HepG2 (cell line): ENCODE results near the gene ERBB3. TPM values are rescaled to one million over a fixed set of nuclear protein-coding genes. Genes with fewer than 3 reads are reported as not detected.

ENCODE experiments used
- ATAC-seq: fragments of 200-7000 bp; cut with Tn5 transposase; 3 replicates; pipeline ENCODE4 v1.9.1; 2020; ENCODE audit warnings: mild to moderate bottlenecking, moderate library complexity
- BruUV-seq: library from RNA; stranded (reverse); fragments of 400-500 nt; replicated peaks from 2 replicates; lab custom pipeline; 2021; lab: Mats Ljungman, UMichigan
- CTCF ChIA-PET: fragments of 300-600 bp; formaldehyde crosslinking; extraction: SDS; loops from one replicate; lab custom pipeline; 2021; ENCODE audit warnings: low total read pairs, inconsistent platforms, low intra/inter-chr PET ratio; lab: Yijun Ruan, JAX
- POLR2A ChIA-PET: fragments of 350-600 bp; sonication (Branson Sonifier 250); formaldehyde crosslinking; loops from one replicate; lab custom pipeline; 2020; ENCODE audit warnings: antibody characterized with exemption, inconsistent platforms; lab: Yijun Ruan, JAX
- DNase-seq: peaks from one replicate; pipeline ENCODE4 v3.0.0-alpha.2; 2015; ENCODE audit warnings: low spot score
- FAIRE-seq: peaks from 3 replicates; lab custom pipeline; 2011; peaks lifted over from hg19 to GRCh38; lab: Jason Lieb, UNC
- H2AFZ ChIP-seq: one replicate; pipeline ENCODE4 v1.6.1; 2011; ENCODE audit warnings: low read length, inconsistent platforms
- H3K27ac ChIP-seq: fragments of 300-600 bp; 3 replicates; pipeline ENCODE4 v1.8.0; 2011; ENCODE audit warnings: mixed run types, mild to moderate bottlenecking, mixed read lengths, low read length, inconsistent platforms; ENCODE audit not compliant: insufficient read depth; ENCODE audit errors: extremely low read length
- H3K27me3 ChIP-seq, 2 experiments: fragments of 200-600 bp in 1 of 2; 2 replicates in 1 of 2; 3 replicates in 1 of 2; pipeline versions ENCODE4 v1.6.0 to v1.8.0; 2011; ENCODE audit warnings: low read length in 2 of 2, mild to moderate bottlenecking in 2 of 2, moderate library complexity in 2 of 2, inconsistent platforms in 1 of 2; ENCODE audit not compliant: insufficient read depth in 2 of 2, control insufficient read depth in 1 of 2
- H3K36me3 ChIP-seq, 2 experiments: fragments of 200-600 bp in 1 of 2; replicated peaks in 1 of 2; 2 replicates in 1 of 2; 3 replicates in 1 of 2; pipeline versions ENCODE4 v1.5.1 to v1.8.0; 2011; ENCODE audit warnings: low read length in 2 of 2, inconsistent platforms in 1 of 2; ENCODE audit not compliant: insufficient read depth in 2 of 2, control insufficient read depth in 1 of 2
- H3K4me1 ChIP-seq: 2 replicates; pipeline ENCODE4 v1.5.1; 2012; ENCODE audit warnings: low read length, inconsistent platforms; ENCODE audit not compliant: insufficient read depth
- H3K4me2 ChIP-seq: 2 replicates; pipeline ENCODE4 v1.6.0; 2011; ENCODE audit warnings: low read depth, low read length, inconsistent platforms
- H3K4me3 ChIP-seq, 3 experiments: fragments of 200-600 bp in 1 of 3; sonication (generic), shearing (Covaris generic) in 1 of 3; replicated peaks in 1 of 3; 2 replicates each; pipeline ENCODE4 v1.5.1; 2011 to 2016; ENCODE audit warnings: low read length in 3 of 3, inconsistent platforms in 2 of 3, low read depth in 2 of 3, mild to moderate bottlenecking in 2 of 3, control low read depth in 1 of 3, mixed read lengths in 1 of 3; ENCODE audit not compliant: insufficient read depth in 1 of 3
- H3K79me2 ChIP-seq: one replicate; pipeline ENCODE4 v1.6.1; 2011; ENCODE audit warnings: low read length, inconsistent platforms; ENCODE audit not compliant: insufficient read depth
- H3K9ac ChIP-seq: 2 replicates; pipeline ENCODE4 v1.6.0; 2011; ENCODE audit warnings: mild to moderate bottlenecking, low read depth, low read length, inconsistent platforms; ENCODE audit not compliant: insufficient read depth
- H3K9me3 ChIP-seq: 2 replicates; pipeline ENCODE4 v1.5.1; 2012; ENCODE audit warnings: mild to moderate bottlenecking, low read length
- H4K20me1 ChIP-seq: 2 replicates; pipeline ENCODE4 v1.6.0; 2011; ENCODE audit warnings: inconsistent platforms, mild to moderate bottlenecking, low read length, moderate library complexity; ENCODE audit not compliant: insufficient read depth
- GABPA ChIP-seq, 2 experiments: IDR thresholded peaks; 2 replicates each; pipeline ENCODE4 v1.6.1; 2011 to 2016; ENCODE audit warnings: low read depth in 2 of 2, low read length in 1 of 2, missing biosample characterization in 1 of 2, missing genetic modification characterization in 1 of 2
- GPN1 ChIP-seq: sonication (generic); formaldehyde crosslinking; IDR thresholded peaks from 2 replicates; pipeline ENCODE4 v1.5.1; 2020; ENCODE audit warnings: missing genetic modification reagents, borderline replicate concordance
- REPIN1 ChIP-seq: sonication (generic); formaldehyde crosslinking; IDR thresholded peaks from 2 replicates; pipeline ENCODE4 v1.8.0; 2022; ENCODE audit warnings: missing genetic modification reagents, low read depth, mild to moderate bottlenecking, borderline replicate concordance
- SMARCE1 ChIP-seq: fragments of 450-650 bp; IDR thresholded peaks from 2 replicates; pipeline ENCODE4 v1.6.1; 2017; ENCODE audit warnings: borderline replicate concordance
- ZFP82 ChIP-seq: sonication (generic); formaldehyde crosslinking; IDR thresholded peaks from 2 replicates; pipeline ENCODE4 v1.5.1; 2020; ENCODE audit warnings: mild to moderate bottlenecking, missing genetic modification reagents, borderline replicate concordance
- ZNF782 ChIP-seq: sonication (generic); formaldehyde crosslinking; IDR thresholded peaks from 2 replicates; pipeline ENCODE4 v1.4.0; 2020; ENCODE audit warnings: missing genetic modification reagents, mild to moderate bottlenecking, borderline replicate concordance
- ZNF800 ChIP-seq: sonication (generic); formaldehyde crosslinking; IDR thresholded peaks from 2 replicates; pipeline ENCODE4 v1.4.0; 2020; ENCODE audit warnings: missing genetic modification reagents
- ZSCAN31 ChIP-seq: sonication (generic); formaldehyde crosslinking; IDR thresholded peaks from 2 replicates; pipeline ENCODE4 v1.5.0; 2020; ENCODE audit warnings: low read depth, mild to moderate bottlenecking, missing genetic modification reagents
- WGBS: methylation state at CpG from one replicate; pipeline ENCODE4 v1.1.6; 2017; ENCODE audit warnings: low lambda C conversion rate; 5-methylcytosine and 5-hydroxymethylcytosine counted together
- in situ Hi-C: cut with HindIII; loops from 2 replicates; pipeline ENCODE4 v1.10.0; 2017; ENCODE audit warnings: low pct_unique_long_range_greater_than_20kb; ENCODE audit not compliant: extremely low pct_ligation_motif_present
- intact Hi-C: fragments of 100-400 bp; cut with micrococcal nuclease; formaldehyde crosslinking; loops from one replicate; pipeline ENCODE4 v1.10.0; 2022; ENCODE audit not compliant: unreplicated experiment
- polyA plus RNA-seq, 8 experiments: library from polyadenylated mRNA; depleted of rRNA in 3 of 8; stranded (reverse) in 7 of 8; unstranded in 1 of 8; fragments of >200 nt; fragmentation: Illumina TruSeq in 4 of 8; extraction: Trizol in 4 of 8; gene quantifications; 2 replicates each; pipeline versions ENCODE4 v1.2.1 to v1.2.3, GENCODE V29; 2011 to 2016; ENCODE audit warnings: low read depth in 4 of 8, missing spikeins in 1 of 8, mixed read lengths in 1 of 8; ENCODE audit not compliant: insufficient read depth in 1 of 8
- total RNA-seq, 5 experiments: library from RNA; depleted of rRNA; stranded (reverse); fragments of >200 nt; fragmentation: Illumina TruSeq; extraction: Trizol; gene quantifications; 2 replicates each; pipeline ENCODE4 v1.2.3, GENCODE V29; 2016; ENCODE audit warnings: low read depth in 1 of 5
- TF ChIP-seq, protein P1 (sequence below): fragments of 450-650 bp; IDR thresholded peaks from 2 replicates; pipeline ENCODE4 v1.6.1; 2016
- TF ChIP-seq, protein P2 (sequence below): sonication (generic); formaldehyde crosslinking; IDR thresholded peaks from 2 replicates; pipeline ENCODE4 v1.8.1; 2023; ENCODE audit warnings: mild to moderate bottlenecking, missing genetic modification reagents, borderline replicate concordance
- TF ChIP-seq, protein P3 (sequence below): sonication (generic); formaldehyde crosslinking; IDR thresholded peaks from 2 replicates; pipeline ENCODE4 v1.9.0; 2021; ENCODE audit warnings: mild to moderate bottlenecking, missing genetic modification reagents

Gene ERBB3
- total and polyA plus RNA-seq, 2 of the 13 experiments (the other 11 are each of a cell fraction or from before 2014, with no cell fraction given), result 93.6 to 358 TPM

- no peak within 1 kb of the TSS for H2AFZ ChIP-seq
- POLR2A ChIA-PET, result interaction anchor here (0.8 to 6.5 kb wide), 29 partner anchors 9 to 375 kb away, joined by 3 to 279 read pairs (median 5); partner anchors contain the start of genes CD63, COQ10A, ERBB3 and ESYT1
- TF ChIP-seq ZNF782 (CRISPR knock-in tag) (no peak), SMARCE1 (no peak), ZNF800 (CRISPR knock-in tag) (no peak; the same call in 1 of the 2 replicates), GPN1 (CRISPR knock-in tag) (no peak), ZFP82 (CRISPR knock-in tag) (peak; percentile 89), GABPA (IDR thresholded peaks at IDR 0.05; ENCODE audit: low read depth, low read length) (peak; percentile 60), GABPA (CRISPR knock-in tag; IDR thresholded peaks at IDR 0.05; ENCODE audit: low read depth) (peak; percentile 90), ZSCAN31 (peak; percentile 98; the same call in 1 of the 2 replicates), REPIN1 (CRISPR knock-in tag) (peak; percentile 96)
- TF ChIP-seq, protein P1, sequence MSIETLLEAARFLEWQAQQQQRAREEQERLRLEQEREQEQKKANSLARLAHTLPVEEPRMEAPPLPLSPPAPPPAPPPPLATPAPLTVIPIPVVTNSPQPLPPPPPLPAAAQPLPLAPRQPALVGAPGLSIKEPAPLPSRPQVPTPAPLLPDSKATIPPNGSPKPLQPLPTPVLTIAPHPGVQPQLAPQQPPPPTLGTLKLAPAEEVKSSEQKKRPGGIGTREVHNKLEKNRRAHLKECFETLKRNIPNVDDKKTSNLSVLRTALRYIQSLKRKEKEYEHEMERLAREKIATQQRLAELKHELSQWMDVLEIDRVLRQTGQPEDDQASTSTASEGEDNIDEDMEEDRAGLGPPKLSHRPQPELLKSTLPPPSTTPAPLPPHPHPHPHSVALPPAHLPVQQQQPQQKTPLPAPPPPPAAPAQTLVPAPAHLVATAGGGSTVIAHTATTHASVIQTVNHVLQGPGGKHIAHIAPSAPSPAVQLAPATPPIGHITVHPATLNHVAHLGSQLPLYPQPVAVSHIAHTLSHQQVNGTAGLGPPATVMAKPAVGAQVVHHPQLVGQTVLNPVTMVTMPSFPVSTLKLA, result peak; percentile 74
- TF ChIP-seq, protein P2, sequence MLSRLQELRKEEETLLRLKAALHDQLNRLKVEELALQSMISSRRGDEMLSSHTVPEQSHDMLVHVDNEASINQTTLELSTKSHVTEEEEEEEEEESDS (CRISPR knock-in tag), result peak; percentile 81
- TF ChIP-seq, protein P3, sequence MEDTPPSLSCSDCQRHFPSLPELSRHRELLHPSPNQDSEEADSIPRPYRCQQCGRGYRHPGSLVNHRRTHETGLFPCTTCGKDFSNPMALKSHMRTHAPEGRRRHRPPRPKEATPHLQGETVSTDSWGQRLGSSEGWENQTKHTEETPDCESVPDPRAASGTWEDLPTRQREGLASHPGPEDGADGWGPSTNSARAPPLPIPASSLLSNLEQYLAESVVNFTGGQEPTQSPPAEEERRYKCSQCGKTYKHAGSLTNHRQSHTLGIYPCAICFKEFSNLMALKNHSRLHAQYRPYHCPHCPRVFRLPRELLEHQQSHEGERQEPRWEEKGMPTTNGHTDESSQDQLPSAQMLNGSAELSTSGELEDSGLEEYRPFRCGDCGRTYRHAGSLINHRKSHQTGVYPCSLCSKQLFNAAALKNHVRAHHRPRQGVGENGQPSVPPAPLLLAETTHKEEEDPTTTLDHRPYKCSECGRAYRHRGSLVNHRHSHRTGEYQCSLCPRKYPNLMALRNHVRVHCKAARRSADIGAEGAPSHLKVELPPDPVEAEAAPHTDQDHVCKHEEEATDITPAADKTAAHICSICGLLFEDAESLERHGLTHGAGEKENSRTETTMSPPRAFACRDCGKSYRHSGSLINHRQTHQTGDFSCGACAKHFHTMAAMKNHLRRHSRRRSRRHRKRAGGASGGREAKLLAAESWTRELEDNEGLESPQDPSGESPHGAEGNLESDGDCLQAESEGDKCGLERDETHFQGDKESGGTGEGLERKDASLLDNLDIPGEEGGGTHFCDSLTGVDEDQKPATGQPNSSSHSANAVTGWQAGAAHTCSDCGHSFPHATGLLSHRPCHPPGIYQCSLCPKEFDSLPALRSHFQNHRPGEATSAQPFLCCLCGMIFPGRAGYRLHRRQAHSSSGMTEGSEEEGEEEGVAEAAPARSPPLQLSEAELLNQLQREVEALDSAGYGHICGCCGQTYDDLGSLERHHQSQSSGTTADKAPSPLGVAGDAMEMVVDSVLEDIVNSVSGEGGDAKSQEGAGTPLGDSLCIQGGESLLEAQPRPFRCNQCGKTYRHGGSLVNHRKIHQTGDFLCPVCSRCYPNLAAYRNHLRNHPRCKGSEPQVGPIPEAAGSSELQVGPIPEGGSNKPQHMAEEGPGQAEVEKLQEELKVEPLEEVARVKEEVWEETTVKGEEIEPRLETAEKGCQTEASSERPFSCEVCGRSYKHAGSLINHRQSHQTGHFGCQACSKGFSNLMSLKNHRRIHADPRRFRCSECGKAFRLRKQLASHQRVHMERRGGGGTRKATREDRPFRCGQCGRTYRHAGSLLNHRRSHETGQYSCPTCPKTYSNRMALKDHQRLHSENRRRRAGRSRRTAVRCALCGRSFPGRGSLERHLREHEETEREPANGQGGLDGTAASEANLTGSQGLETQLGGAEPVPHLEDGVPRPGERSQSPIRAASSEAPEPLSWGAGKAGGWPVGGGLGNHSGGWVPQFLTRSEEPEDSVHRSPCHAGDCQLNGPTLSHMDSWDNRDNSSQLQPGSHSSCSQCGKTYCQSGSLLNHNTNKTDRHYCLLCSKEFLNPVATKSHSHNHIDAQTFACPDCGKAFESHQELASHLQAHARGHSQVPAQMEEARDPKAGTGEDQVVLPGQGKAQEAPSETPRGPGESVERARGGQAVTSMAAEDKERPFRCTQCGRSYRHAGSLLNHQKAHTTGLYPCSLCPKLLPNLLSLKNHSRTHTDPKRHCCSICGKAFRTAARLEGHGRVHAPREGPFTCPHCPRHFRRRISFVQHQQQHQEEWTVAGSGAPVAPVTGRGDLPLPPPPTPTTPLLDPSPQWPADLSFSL (CRISPR knock-in tag), result no peak
These were observed 24.3 kb downstream of the ERBB3 start, which contains the start of gene PA2G4 for GRCh38 chr12:56104109-56104814. Gene PA2G4, plus strand, starts transcription at chr12:56104559. Its CDS starts 179 bp downstream, at chr12:56104738.

More at GRCh38 chr12:56104109-56104814, 24.3 kb downstream of the ERBB3 start, which contains the start of gene PA2G4:
- Histone ChIP-seq H3K9ac (peak within 1 kb of the TSS; percentile 88), H3K27me3 (no peaks in the 10 kb centered on the region), H3K4me3 (peak within 1 kb of the TSS; percentile 50 to 85 (median 74)), H3K4me1 (peaks cover 35% of the 10 kb centered on the region), H3K36me3 (peaks cover 20 to 55% of the 10 kb centered on the region in 2 experiments), H3K4me2 (peak within 1 kb of the TSS; percentile 91), H4K20me1 (peaks cover 4% of the 10 kb centered on the region), H3K79me2 (peaks cover 34% of the 10 kb centered on the region), H3K9me3 (no peaks in the 10 kb centered on the region), H3K27ac (peak within 1 kb of the TSS; percentile 76)
- peak; percentile 83 for FAIRE-seq
- DNase-seq, result peak; percentile 97
- no TSS peak for BruUV-seq
- CTCF ChIA-PET, result interaction anchor here (1.0 kb wide), 1 partner anchor 25 kb away, joined by 4 read pairs; no protein-coding TSS in a partner anchor
- intact Hi-C loops (loop anchor here (1.0 to 2.0 kb wide), 2 partner anchors 25 to 57 kb away; no protein-coding TSS in a partner anchor), in situ Hi-C loops (loop anchor here (5.0 kb wide), 1 partner anchor 57 kb away; no protein-coding TSS in a partner anchor)
- WGBS, result under 1% methylated on average over 46 of the region's 60 CpGs
- ATAC-seq, result peak; percentile 94
